ENCODE data around the gene GABRG3. TPM values are rescaled to one million over a fixed set of nuclear protein-coding genes. Genes with fewer than 3 reads are reported as not detected.

The GABRG3 gene
- total RNA-seq, 2 experiments from 2014 or later = not detected

DNA sequence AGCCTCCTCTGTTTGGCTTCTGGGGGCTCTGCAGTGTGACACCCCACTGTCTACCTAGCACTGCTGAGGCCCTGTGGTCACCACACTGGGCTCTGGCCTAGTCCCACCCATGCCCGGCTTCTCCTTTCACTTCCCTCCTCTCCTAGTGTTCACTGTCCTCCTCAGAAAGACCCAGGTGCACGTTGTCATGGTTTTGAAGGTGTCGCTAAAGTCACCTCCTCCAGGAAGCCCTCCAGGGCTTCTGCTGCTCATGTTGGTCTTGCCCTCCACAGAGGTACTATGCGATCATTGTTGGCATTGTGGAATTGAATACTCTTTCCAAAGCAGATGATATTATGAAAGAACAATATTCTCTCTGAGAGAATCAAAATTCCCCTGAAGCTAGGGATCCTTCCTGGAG is 163.5 kb downstream of the GABRG3 start:
- Mint-ChIP-seq H3K4me1 (ENCODE audit: low read depth) (no peaks in the 10 kb centered on the region), H3K27ac (no peak overlapping the region), H3K9me3 (peaks cover 9% of the 10 kb centered on the region), H3K27me3 (no peaks in the 10 kb centered on the region), H3K36me3 (ENCODE audit: low read depth) (no peaks in the 10 kb centered on the region), H3K4me3 (no peak overlapping the region)
- TF ChIP-seq, protein P1, sequence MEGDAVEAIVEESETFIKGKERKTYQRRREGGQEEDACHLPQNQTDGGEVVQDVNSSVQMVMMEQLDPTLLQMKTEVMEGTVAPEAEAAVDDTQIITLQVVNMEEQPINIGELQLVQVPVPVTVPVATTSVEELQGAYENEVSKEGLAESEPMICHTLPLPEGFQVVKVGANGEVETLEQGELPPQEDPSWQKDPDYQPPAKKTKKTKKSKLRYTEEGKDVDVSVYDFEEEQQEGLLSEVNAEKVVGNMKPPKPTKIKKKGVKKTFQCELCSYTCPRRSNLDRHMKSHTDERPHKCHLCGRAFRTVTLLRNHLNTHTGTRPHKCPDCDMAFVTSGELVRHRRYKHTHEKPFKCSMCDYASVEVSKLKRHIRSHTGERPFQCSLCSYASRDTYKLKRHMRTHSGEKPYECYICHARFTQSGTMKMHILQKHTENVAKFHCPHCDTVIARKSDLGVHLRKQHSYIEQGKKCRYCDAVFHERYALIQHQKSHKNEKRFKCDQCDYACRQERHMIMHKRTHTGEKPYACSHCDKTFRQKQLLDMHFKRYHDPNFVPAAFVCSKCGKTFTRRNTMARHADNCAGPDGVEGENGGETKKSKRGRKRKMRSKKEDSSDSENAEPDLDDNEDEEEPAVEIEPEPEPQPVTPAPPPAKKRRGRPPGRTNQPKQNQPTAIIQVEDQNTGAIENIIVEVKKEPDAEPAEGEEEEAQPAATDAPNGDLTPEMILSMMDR (IDR thresholded peaks at IDR 0.05) = no peak
- H3K4me1 ChIP-seq (ENCODE audit: insufficient read depth, low read length) = no peaks in the 10 kb centered on the region
- H3K9me3 ChIP-seq (ENCODE audit: control insufficient read depth in 1 of 2, insufficient read depth in 1 of 2, low read length in 2 of 2) = peaks cover 0 to 5% of the 10 kb centered on the region in 2 experiments
- no peak for DNase-seq
- no peak overlapping the region for H3K4me3 ChIP-seq (ENCODE audit: low read length)
- ChIA-PET CTCF (no interaction called here), POLR2A (no interaction called here)
- intact Hi-C loops (cut with DNase I, micrococcal nuclease) = no loop called here
- H3K27ac ChIP-seq (ENCODE audit: low read depth in 1 of 2, low read length in 2 of 2) = no peak overlapping the region
- no peaks in the 10 kb centered on the region for H3K27me3 ChIP-seq (ENCODE audit: control insufficient read depth in 1 of 2, insufficient read depth in 2 of 2, low read length in 2 of 2)
- ATAC-seq (ENCODE audit: poor library complexity) = no peak
- H3K36me3 ChIP-seq (ENCODE audit: insufficient read depth, low read length) = no peaks in the 10 kb centered on the region

DNA sequence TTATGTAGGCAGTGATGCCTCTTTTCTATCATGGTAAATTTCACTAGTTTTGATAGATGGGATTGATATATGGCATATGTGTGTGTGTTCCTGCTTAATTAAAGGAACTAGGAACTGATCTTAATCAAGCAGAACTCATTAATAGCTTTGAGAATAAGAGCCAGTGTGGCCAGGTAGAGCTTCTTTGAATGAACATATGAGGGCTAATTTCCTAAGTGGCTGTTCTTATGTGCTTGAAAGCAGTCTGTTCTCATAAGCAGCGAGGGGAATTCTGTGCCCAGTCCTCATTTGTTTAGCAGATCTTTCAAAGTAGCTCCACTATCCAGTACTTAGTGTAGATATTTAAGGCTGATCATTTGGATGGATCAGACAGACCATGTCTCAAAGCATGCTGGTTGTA is 164.2 kb downstream of the GABRG3 start:
- intact Hi-C loops (cut with DNase I, micrococcal nuclease) = no loop called here
- Histone ChIP-seq H3K4me3 (ENCODE audit: low read length) (no peak overlapping the region), H3K9me3 (ENCODE audit: control insufficient read depth in 1 of 2, insufficient read depth in 1 of 2, low read length in 2 of 2) (peaks cover 0 to 10% of the 10 kb centered on the region in 2 experiments), H3K27ac (ENCODE audit: low read depth in 1 of 2, low read length in 2 of 2) (no peak overlapping the region), H3K27me3 (ENCODE audit: control insufficient read depth in 1 of 2, insufficient read depth in 2 of 2, low read length in 2 of 2) (no peaks in the 10 kb centered on the region), H3K36me3 (ENCODE audit: insufficient read depth, low read length) (no peaks in the 10 kb centered on the region), H3K4me1 (ENCODE audit: insufficient read depth, low read length) (no peaks in the 10 kb centered on the region)
- H3K27me3 Mint-ChIP-seq = no peaks in the 10 kb centered on the region
- ATAC-seq (ENCODE audit: poor library complexity) (no peak), DNase-seq (no peak)
- no peak overlapping the region for H3K4me3 Mint-ChIP-seq
- no peaks in the 10 kb centered on the region for H3K4me1 Mint-ChIP-seq (ENCODE audit: low read depth)
- no peaks in the 10 kb centered on the region for H3K36me3 Mint-ChIP-seq (ENCODE audit: low read depth)
- H3K27ac Mint-ChIP-seq = no peak overlapping the region
- ChIA-PET CTCF (no interaction called here), POLR2A (no interaction called here)
- TF ChIP-seq, protein P1 (IDR thresholded peaks at IDR 0.05) = no peak
- H3K9me3 Mint-ChIP-seq = peaks cover 9% of the 10 kb centered on the region

DNA sequence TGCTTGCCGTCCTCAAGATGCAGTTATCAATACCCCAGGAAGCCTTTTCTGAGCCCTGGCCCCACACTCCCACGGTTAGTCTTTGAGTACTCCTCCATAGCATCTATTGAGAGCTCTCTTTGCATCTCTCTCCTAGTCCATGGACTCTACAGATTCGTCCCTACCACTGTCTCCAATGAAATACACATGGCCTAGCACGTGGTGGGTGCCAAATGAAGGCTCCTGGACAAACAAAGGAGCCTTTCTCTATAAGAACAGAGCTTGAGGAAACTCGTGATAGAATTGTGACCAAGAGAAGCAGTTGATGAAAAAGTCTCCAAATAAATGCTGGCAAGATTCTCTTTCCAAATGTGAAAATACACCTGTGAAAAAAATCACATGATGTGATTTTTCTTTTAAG is 166.1 kb downstream of the GABRG3 start:
- DNase-seq (no peak), ATAC-seq (ENCODE audit: poor library complexity) (no peak)
- Mint-ChIP-seq H3K4me1 (ENCODE audit: low read depth) (no peaks in the 10 kb centered on the region), H3K27me3 (no peaks in the 10 kb centered on the region), H3K9me3 (peaks cover 4% of the 10 kb centered on the region), H3K4me3 (no peak overlapping the region), H3K36me3 (ENCODE audit: low read depth) (no peaks in the 10 kb centered on the region), H3K27ac (no peak overlapping the region)
- POLR2A ChIA-PET = no interaction called here
- CTCF ChIA-PET = no interaction called here
- Histone ChIP-seq H3K27me3 (ENCODE audit: control insufficient read depth in 1 of 2, insufficient read depth in 2 of 2, low read length in 2 of 2) (no peaks in the 10 kb centered on the region), H3K4me3 (ENCODE audit: low read length) (no peak overlapping the region), H3K4me1 (ENCODE audit: insufficient read depth, low read length) (no peaks in the 10 kb centered on the region), H3K27ac (ENCODE audit: low read depth in 1 of 2, low read length in 2 of 2) (no peak overlapping the region), H3K9me3 (ENCODE audit: control insufficient read depth in 1 of 2, insufficient read depth in 1 of 2, low read length in 2 of 2) (peaks cover 0 to 11% of the 10 kb centered on the region in 2 experiments), H3K36me3 (ENCODE audit: insufficient read depth, low read length) (no peaks in the 10 kb centered on the region)
- intact Hi-C loops (cut with DNase I, micrococcal nuclease) = no loop called here
- TF ChIP-seq, protein P1 (IDR thresholded peaks at IDR 0.05) = no peak

Measured in CD4-positive, alpha-beta T cell (primary cell).